ENCODE data around the gene PXDC1. TPM values are rescaled to one million over a fixed set of nuclear protein-coding genes. Genes with fewer than 3 reads are reported as not detected.

Gene PXDC1
- total and polyA plus RNA-seq, 10 donors: 17.7 to 51.5 (median 32.0) TPM

DNA sequence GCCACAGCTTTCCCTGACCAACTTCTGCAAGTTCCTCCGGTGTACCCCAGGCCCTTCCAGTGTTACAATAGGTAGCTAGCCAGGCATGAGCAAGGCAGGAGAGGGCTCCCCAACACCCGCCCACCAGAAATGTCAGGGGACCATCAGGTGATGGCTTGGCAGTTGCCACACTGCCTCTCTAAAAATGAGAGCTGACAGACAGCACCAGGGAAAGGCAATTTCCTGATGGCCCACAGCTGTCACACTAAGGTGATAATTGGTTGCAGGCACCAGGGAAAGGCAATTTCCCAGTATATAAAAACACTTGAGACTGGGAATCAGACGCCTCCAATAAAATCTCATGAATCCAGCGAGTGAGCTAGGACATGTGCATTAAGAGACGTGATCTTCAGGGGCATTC, 49.9 kb downstream of the PXDC1 start:
- no peak overlapping the region for H3K27ac ChIP-seq
- 82 to 84% (median 83%) methylated on average over 5 of the region's 5 CpGs for whole genome bisulfite sequencing, 5 donors
- TF ChIP-seq POLR2A (IDR thresholded peaks at IDR 0.05) (no peak), CTCF (IDR thresholded peaks at IDR 0.05 in 8 of 11, conservative IDR thresholded peaks at IDR 0.05 in 3 of 11) (no peak), POLR2AphosphoS5 (IDR thresholded peaks at IDR 0.05) (no peak)

DNA sequence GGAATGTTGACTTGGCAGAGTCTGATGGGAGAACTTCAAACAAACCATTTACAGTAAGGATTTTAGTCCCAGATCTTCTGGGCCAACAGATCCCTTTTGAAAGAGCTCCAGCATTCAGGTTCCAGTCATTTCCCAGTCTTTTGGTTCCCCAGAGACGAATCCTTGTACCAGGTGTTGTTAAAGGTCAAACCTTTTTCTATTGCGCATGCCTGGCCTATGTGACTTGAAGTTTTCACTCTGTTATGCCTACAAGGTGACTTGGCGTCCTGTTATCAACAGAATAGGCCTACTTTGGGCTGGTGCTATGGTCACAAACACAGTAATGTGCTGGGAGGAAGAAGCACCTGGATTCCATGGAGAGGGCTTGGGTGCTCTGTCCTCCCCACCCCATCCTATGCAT, 52.3 kb downstream of the PXDC1 start:
- DNase-seq: no peak
- WGBS, 5 donors: 82 to 93% (median 89%) methylated on average over 3 of the region's 3 CpGs
- Histone ChIP-seq H3K9me3 (peaks cover 0 to 13% (median 7%) of the 10 kb centered on the region in 8 donors), H3K4me1 (no peaks in the 10 kb centered on the region), H3K27me3 (replicated peaks in 1 of 7) (no peaks in the 10 kb centered on the region), H3K4me3 (no peak overlapping the region), H3K27ac (no peak overlapping the region), H3K36me3 (no peaks in the 10 kb centered on the region)
- intact Hi-C loops (cut with DNase I; ENCODE audit: low total_unique reads): no loop called here
- TF ChIP-seq POLR2A (IDR thresholded peaks at IDR 0.05) (no peak), CTCF (IDR thresholded peaks at IDR 0.05 in 8 of 11, conservative IDR thresholded peaks at IDR 0.05 in 3 of 11) (no peak), POLR2AphosphoS5 (IDR thresholded peaks at IDR 0.05) (no peak)

More for the DNA sequence above, 49.9 kb downstream of the PXDC1 start:
- H3K4me1 ChIP-seq: no peaks in the 10 kb centered on the region
- no peaks in the 10 kb centered on the region for H3K36me3 ChIP-seq
- H3K27me3 ChIP-seq (replicated peaks in 1 of 7): no peaks in the 10 kb centered on the region
- no peak for DNase-seq
- intact Hi-C loops (cut with DNase I; ENCODE audit: low total_unique reads): no loop called here
- peaks cover 0 to 17% (median 8%) of the 10 kb centered on the region in 8 donors for H3K9me3 ChIP-seq
- H3K4me3 ChIP-seq: no peak overlapping the region

DNA sequence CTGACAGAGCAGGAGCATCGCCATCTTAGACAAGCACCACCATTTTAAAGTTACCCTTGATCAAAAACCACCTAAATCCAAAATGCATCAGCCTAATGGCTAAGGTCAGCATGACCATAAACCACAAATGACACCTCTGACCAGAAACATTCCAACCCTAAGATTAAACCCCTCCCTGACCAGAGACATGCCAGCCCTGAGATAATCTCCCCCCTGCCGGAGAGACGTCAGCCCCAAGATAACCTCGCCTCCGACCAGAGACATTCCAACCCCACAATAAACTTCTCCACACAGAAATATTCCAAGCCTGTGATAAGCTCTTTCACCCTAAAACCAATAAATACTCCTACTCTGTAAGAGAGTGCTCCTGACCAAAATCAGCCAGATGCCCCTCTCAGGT, 53.5 kb downstream of the PXDC1 start:
- Histone ChIP-seq H3K27me3 (replicated peaks in 1 of 7) (no peaks in the 10 kb centered on the region), H3K9me3 (peaks cover 0 to 13% (median 7%) of the 10 kb centered on the region in 8 donors), H3K4me1 (no peaks in the 10 kb centered on the region), H3K4me3 (no peak overlapping the region), H3K36me3 (no peaks in the 10 kb centered on the region), H3K27ac (no peak overlapping the region)
- no peak for TF ChIP-seq POLR2A (IDR thresholded peaks at IDR 0.05)
- TF ChIP-seq POLR2AphosphoS5 (IDR thresholded peaks at IDR 0.05): no peak
- TF ChIP-seq CTCF (IDR thresholded peaks at IDR 0.05 in 8 of 11, conservative IDR thresholded peaks at IDR 0.05 in 3 of 11): no peak
- intact Hi-C loops (cut with DNase I; ENCODE audit: low total_unique reads): no loop called here
- WGBS, 5 donors: 91 to 96% (median 96%) methylated on average over 5 of the region's 5 CpGs
- no peak for DNase-seq

- Histone ChIP-seq H3K4me1 (no peaks in the 10 kb centered on the region), H3K4me3 (no peak overlapping the region), H3K36me3 (no peaks in the 10 kb centered on the region), H3K27me3 (replicated peaks in 1 of 7) (no peaks in the 10 kb centered on the region), H3K27ac (no peak overlapping the region), H3K9me3 (peaks cover 0 to 13% (median 7%) of the 10 kb centered on the region in 8 donors)
- no peak for DNase-seq
- 94 to 100% (median 97%) methylated on average over 1 of the region's 1 CpG for WGBS, 5 donors
- no peak for TF ChIP-seq CTCF (IDR thresholded peaks at IDR 0.05 in 8 of 11, conservative IDR thresholded peaks at IDR 0.05 in 3 of 11)
- TF ChIP-seq POLR2AphosphoS5 (IDR thresholded peaks at IDR 0.05): no peak
- no peak for TF ChIP-seq POLR2A (IDR thresholded peaks at IDR 0.05)
- intact Hi-C loops (cut with DNase I; ENCODE audit: low total_unique reads): no loop called here
Measured at GRCh38 chr6:3697609-3698008, 53.9 kb downstream of the PXDC1 start.
